Activated effector memory CD4-positive, alpha-beta T cell treated with anti-CD3 and anti-CD28 coated beads, Interleukin-2, amount 50 U/mL, for 16 hours (primary cell): ENCODE measurements around the gene LRRIQ4.

Experiments used
- DNase-seq: peaks from one replicate; pipeline ENCODE4 v3.0.0-alpha.2; 2020

Gene LRRIQ4

GRCh38 chr3:169863458-169863899 is 50.8 kb downstream of the LRRIQ4 start:
- peak; percentile 82 for DNase-seq

- DNase-seq = no peak
Measured at GRCh38 chr3:169864270-169864669, 51.6 kb downstream of the LRRIQ4 start.

- DNase-seq = no peak
Measured at GRCh38 chr3:169865176-169865767, 52.6 kb downstream of the LRRIQ4 start.

- no peak for DNase-seq
Measured at GRCh38 chr3:169867584-169868210, 55.0 kb downstream of the LRRIQ4 start.

GRCh38 chr3:169868369-169868768 is 55.7 kb downstream of the LRRIQ4 start:
- no peak for DNase-seq

- DNase-seq = no peak
Measured at GRCh38 chr3:169869484-169870220, 57.0 kb downstream of the LRRIQ4 start, which contains the start of gene LRRC31. Gene LRRC31 (minus strand): TSS chr3:169869935. CDS start chr3:169869807, 128 bp downstream.

- no peak for DNase-seq
Measured at GRCh38 chr3:169871129-169871886, 58.6 kb downstream of the LRRIQ4 start.

GRCh38 chr3:169879013-169879557 is 66.4 kb downstream of the LRRIQ4 start:
- DNase-seq = no peak

- no peak for DNase-seq
Measured at GRCh38 chr3:169879845-169880575, 67.3 kb downstream of the LRRIQ4 start.

- no peak for DNase-seq
Measured at GRCh38 chr3:169880576-169881250, 68.0 kb downstream of the LRRIQ4 start.

GRCh38 chr3:169886671-169887070 is 74.0 kb downstream of the LRRIQ4 start:
- DNase-seq = no peak
